Liver (tissue), 3 donors: Measurements from ENCODE around the gene PAIP2.

Experiments
- EGR1 ChIP-seq, 2 donors: IDR thresholded peaks; 2 replicates each; pipeline ENCODE4 v1.6.1; 2016 to 2018; ENCODE audit warnings: antibody characterized with exemption in 2 of 2, low read depth in 2 of 2
- FOXA1 ChIP-seq: IDR thresholded peaks from 2 replicates; pipeline ENCODE4 v1.6.1; 2016; ENCODE audit warnings: antibody characterized with exemption
- GABPA ChIP-seq, 2 donors: IDR thresholded peaks in 1 of 2; conservative IDR thresholded peaks in 1 of 2; 2 replicates each; pipeline ENCODE4 v1.6.1; 2016; ENCODE audit warnings: antibody characterized with exemption in 2 of 2, mild to moderate bottlenecking in 1 of 2, moderate library complexity in 1 of 2
- JUND ChIP-seq, 2 donors: IDR thresholded peaks; 2 replicates each; pipeline ENCODE4 v1.6.1; 2016; ENCODE audit warnings: antibody characterized with exemption in 2 of 2
- RAD21 ChIP-seq, 2 donors: IDR thresholded peaks; 2 replicates each; pipeline ENCODE4 v1.6.1; 2016; ENCODE audit warnings: antibody characterized with exemption in 2 of 2, mild to moderate bottlenecking in 2 of 2
- RXRA ChIP-seq, 2 donors: IDR thresholded peaks; 2 replicates each; pipeline ENCODE4 v1.6.1; 2017 to 2018; ENCODE audit warnings: antibody characterized with exemption in 2 of 2, mild to moderate bottlenecking in 1 of 2
- SP1 ChIP-seq: IDR thresholded peaks from 2 replicates; pipeline ENCODE4 v1.6.1; 2018; ENCODE audit warnings: antibody characterized with exemption, mild to moderate bottlenecking
- TAF1 ChIP-seq: conservative IDR thresholded peaks from 2 replicates; pipeline ENCODE4 v1.6.1; 2016; ENCODE audit warnings: antibody characterized with exemption, mild to moderate bottlenecking
- YY1 ChIP-seq: IDR thresholded peaks from 2 replicates; pipeline ENCODE4 v1.6.1; 2016; ENCODE audit warnings: antibody characterized with exemption, mild to moderate bottlenecking
- TF ChIP-seq, protein P1 (sequence below): fragments of 150-350 bp; IDR thresholded peaks from 2 replicates; pipeline ENCODE4 v1.5.1; 2017; ENCODE audit warnings: improper control_type of control experiment, low read depth, low read length; ENCODE audit not compliant: missing input control
- TF ChIP-seq, protein P2 (sequence below): IDR thresholded peaks from 2 replicates; pipeline ENCODE4 v1.6.1; 2016; ENCODE audit warnings: antibody characterized with exemption, mild to moderate bottlenecking
- TF ChIP-seq, protein P3 (sequence below): IDR thresholded peaks from 2 replicates; pipeline ENCODE4 v1.6.1; 2016; ENCODE audit warnings: antibody characterized with exemption
- TF ChIP-seq, protein P4 (sequence below): IDR thresholded peaks from 2 replicates; pipeline ENCODE4 v1.6.1; 2016; ENCODE audit warnings: antibody characterized with exemption
- TF ChIP-seq, protein P5 (sequence below): IDR thresholded peaks from 2 replicates; pipeline ENCODE4 v1.6.1; 2016; ENCODE audit warnings: antibody characterized with exemption
- donor health status: healthy.
- donor health status: healthy.

DNA sequence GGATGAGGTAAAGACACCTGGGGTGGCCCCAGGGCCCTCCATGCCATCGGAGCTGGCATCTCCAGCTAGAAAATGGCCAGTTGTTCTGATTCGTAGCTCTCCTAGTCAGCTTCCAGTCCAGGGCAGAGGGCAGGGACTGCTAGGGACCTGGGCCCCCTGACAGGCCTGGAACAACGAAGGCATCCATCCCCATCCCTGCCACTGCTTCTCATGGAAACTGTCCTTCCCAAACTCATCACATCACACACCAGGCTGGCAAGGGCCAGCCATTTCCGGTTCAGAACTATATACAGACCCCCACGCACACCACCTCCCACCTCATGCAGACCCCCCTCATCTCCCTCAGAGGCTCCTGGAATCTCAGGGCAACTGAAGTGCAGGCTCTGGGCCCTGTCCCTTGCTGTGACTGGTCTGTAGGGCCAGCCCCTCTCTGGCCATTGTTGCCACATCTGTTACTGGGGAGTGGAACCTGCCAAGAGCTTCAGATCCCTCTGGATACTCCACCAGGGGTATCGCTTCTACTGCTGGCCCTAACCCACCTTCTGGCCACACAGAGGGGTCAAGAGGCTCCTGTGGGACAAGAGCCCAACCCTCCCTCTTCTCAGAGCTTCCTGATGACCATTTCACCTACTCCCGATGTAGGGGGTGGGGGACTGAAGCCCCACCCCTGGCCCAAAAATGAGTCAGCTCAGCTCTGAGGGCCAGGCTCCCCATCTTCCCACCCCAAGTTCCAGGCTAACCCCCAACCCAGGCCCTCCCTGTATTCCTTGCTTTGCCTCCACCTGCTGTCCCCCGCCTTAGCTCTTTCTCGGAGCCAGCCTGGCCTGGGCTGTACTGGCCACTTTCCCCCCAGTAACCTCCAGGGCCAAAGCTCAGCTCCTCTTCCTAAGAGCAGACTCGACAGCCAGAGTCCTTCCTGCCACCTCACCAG lies 49.2 kb downstream of the PAIP2 start:
- TF ChIP-seq, protein P1, sequence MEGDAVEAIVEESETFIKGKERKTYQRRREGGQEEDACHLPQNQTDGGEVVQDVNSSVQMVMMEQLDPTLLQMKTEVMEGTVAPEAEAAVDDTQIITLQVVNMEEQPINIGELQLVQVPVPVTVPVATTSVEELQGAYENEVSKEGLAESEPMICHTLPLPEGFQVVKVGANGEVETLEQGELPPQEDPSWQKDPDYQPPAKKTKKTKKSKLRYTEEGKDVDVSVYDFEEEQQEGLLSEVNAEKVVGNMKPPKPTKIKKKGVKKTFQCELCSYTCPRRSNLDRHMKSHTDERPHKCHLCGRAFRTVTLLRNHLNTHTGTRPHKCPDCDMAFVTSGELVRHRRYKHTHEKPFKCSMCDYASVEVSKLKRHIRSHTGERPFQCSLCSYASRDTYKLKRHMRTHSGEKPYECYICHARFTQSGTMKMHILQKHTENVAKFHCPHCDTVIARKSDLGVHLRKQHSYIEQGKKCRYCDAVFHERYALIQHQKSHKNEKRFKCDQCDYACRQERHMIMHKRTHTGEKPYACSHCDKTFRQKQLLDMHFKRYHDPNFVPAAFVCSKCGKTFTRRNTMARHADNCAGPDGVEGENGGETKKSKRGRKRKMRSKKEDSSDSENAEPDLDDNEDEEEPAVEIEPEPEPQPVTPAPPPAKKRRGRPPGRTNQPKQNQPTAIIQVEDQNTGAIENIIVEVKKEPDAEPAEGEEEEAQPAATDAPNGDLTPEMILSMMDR: no peak
- TF ChIP-seq RXRA (IDR thresholded peaks at IDR 0.05) (no peak), RAD21 (IDR thresholded peaks at IDR 0.05) (no peak), GABPA (IDR thresholded peaks at IDR 0.05 in 1 of 2, conservative IDR thresholded peaks at IDR 0.05 in 1 of 2) (no peak), YY1 (no peak), JUND (IDR thresholded peaks at IDR 0.05) (no peak), SP1 (no peak), FOXA1 (no peak), TAF1 (no peak), EGR1 (IDR thresholded peaks at IDR 0.05; ENCODE audit: low read depth in 2 of 2) (no peak)
- TF ChIP-seq, protein P2, sequence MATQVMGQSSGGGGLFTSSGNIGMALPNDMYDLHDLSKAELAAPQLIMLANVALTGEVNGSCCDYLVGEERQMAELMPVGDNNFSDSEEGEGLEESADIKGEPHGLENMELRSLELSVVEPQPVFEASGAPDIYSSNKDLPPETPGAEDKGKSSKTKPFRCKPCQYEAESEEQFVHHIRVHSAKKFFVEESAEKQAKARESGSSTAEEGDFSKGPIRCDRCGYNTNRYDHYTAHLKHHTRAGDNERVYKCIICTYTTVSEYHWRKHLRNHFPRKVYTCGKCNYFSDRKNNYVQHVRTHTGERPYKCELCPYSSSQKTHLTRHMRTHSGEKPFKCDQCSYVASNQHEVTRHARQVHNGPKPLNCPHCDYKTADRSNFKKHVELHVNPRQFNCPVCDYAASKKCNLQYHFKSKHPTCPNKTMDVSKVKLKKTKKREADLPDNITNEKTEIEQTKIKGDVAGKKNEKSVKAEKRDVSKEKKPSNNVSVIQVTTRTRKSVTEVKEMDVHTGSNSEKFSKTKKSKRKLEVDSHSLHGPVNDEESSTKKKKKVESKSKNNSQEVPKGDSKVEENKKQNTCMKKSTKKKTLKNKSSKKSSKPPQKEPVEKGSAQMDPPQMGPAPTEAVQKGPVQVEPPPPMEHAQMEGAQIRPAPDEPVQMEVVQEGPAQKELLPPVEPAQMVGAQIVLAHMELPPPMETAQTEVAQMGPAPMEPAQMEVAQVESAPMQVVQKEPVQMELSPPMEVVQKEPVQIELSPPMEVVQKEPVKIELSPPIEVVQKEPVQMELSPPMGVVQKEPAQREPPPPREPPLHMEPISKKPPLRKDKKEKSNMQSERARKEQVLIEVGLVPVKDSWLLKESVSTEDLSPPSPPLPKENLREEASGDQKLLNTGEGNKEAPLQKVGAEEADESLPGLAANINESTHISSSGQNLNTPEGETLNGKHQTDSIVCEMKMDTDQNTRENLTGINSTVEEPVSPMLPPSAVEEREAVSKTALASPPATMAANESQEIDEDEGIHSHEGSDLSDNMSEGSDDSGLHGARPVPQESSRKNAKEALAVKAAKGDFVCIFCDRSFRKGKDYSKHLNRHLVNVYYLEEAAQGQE: no peak
- TF ChIP-seq, protein P3, sequence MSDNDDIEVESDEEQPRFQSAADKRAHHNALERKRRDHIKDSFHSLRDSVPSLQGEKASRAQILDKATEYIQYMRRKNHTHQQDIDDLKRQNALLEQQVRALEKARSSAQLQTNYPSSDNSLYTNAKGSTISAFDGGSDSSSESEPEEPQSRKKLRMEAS: no peak
- TF ChIP-seq, protein P4, sequence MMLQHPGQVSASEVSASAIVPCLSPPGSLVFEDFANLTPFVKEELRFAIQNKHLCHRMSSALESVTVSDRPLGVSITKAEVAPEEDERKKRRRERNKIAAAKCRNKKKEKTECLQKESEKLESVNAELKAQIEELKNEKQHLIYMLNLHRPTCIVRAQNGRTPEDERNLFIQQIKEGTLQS: no peak
- TF ChIP-seq, protein P5, sequence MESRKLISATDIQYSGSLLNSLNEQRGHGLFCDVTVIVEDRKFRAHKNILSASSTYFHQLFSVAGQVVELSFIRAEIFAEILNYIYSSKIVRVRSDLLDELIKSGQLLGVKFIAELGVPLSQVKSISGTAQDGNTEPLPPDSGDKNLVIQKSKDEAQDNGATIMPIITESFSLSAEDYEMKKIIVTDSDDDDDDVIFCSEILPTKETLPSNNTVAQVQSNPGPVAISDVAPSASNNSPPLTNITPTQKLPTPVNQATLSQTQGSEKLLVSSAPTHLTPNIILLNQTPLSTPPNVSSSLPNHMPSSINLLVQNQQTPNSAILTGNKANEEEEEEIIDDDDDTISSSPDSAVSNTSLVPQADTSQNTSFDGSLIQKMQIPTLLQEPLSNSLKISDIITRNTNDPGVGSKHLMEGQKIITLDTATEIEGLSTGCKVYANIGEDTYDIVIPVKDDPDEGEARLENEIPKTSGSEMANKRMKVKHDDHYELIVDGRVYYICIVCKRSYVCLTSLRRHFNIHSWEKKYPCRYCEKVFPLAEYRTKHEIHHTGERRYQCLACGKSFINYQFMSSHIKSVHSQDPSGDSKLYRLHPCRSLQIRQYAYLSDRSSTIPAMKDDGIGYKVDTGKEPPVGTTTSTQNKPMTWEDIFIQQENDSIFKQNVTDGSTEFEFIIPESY: no peak
